ENCODE results near the gene MRRF. TPM values are rescaled to one million over a fixed set of nuclear protein-coding genes. Genes with fewer than 3 reads are reported as not detected.

MRRF gene
- total RNA-seq, 4 donors from 2014 or later, result 20.5 to 29.2 (median 28.5) TPM

GRCh38 chr9:122236681-122237080 lies 28.0 kb upstream of the MRRF start:
- no peak for DNase-seq (ENCODE audit: extremely low spot score)

GRCh38 chr9:122239722-122240121 lies 25.0 kb upstream of the MRRF start:
- H3K36me3 ChIP-seq, result peaks cover 26 to 67% (median 52%) of the 10 kb centered on the region in 4 donors
- TF ChIP-seq POLR2AphosphoS5 (IDR thresholded peaks at IDR 0.05), result no peak
- TF ChIP-seq POLR2A (IDR thresholded peaks at IDR 0.05; ENCODE audit: low read depth), result no peak
- no peak for TF ChIP-seq EP300 (IDR thresholded peaks at IDR 0.05)
- TF ChIP-seq CTCF (IDR thresholded peaks at IDR 0.05), result no peak

More at GRCh38 chr9:122236681-122237080, 28.0 kb upstream of the MRRF start:
- H3K27me3 ChIP-seq, result no peaks in the 10 kb centered on the region
- intact Hi-C loops (cut with DNase I), result no loop called here
- H3K4me3 ChIP-seq, result no peak overlapping the region
- no peaks in the 10 kb centered on the region for H3K4me1 ChIP-seq
- H3K27ac ChIP-seq (replicated peaks in 1 of 4), result no peak overlapping the region
- H3K9me3 ChIP-seq, result no peaks in the 10 kb centered on the region
- TF ChIP-seq POLR2AphosphoS5 (IDR thresholded peaks at IDR 0.05) (no peak), EP300 (IDR thresholded peaks at IDR 0.05) (no peak), CTCF (IDR thresholded peaks at IDR 0.05) (no peak), POLR2A (IDR thresholded peaks at IDR 0.05; ENCODE audit: low read depth) (no peak)
- peaks cover 6 to 36% (median 22%) of the 10 kb centered on the region in 4 donors for H3K36me3 ChIP-seq
- WGBS, result 88% methylated on average over 10 of the region's 10 CpGs

GRCh38 chr9:122244349-122244748 lies 20.3 kb upstream of the MRRF start:
- Histone ChIP-seq H3K4me1 (peaks cover 0 to 3% (median 0%) of the 10 kb centered on the region in 4 donors), H3K9me3 (no peaks in the 10 kb centered on the region), H3K27me3 (no peaks in the 10 kb centered on the region), H3K36me3 (peaks cover 54 to 100% (median 90%) of the 10 kb centered on the region in 4 donors), H3K27ac (replicated peaks in 1 of 4) (no peak overlapping the region), H3K4me3 (no peak overlapping the region)
- no peak for DNase-seq (ENCODE audit: extremely low spot score)
- WGBS, result 93% methylated on average over 3 of the region's 3 CpGs
- TF ChIP-seq EP300 (IDR thresholded peaks at IDR 0.05) (no peak), CTCF (IDR thresholded peaks at IDR 0.05) (no peak), POLR2AphosphoS5 (IDR thresholded peaks at IDR 0.05) (no peak), POLR2A (IDR thresholded peaks at IDR 0.05; ENCODE audit: low read depth) (no peak)
- intact Hi-C loops (cut with DNase I), result no loop called here

More at GRCh38 chr9:122239722-122240121, 25.0 kb upstream of the MRRF start:
- 49% methylated on average over 5 of the region's 5 CpGs for WGBS
- no peaks in the 10 kb centered on the region for H3K9me3 ChIP-seq
- intact Hi-C loops (cut with DNase I), result no loop called here
- no peak overlapping the region for H3K4me3 ChIP-seq
- H3K4me1 ChIP-seq, result no peaks in the 10 kb centered on the region
- H3K27me3 ChIP-seq, result no peaks in the 10 kb centered on the region
- peak; percentile 31 for DNase-seq (ENCODE audit: extremely low spot score)
- no peak overlapping the region for H3K27ac ChIP-seq (replicated peaks in 1 of 4)

GRCh38 chr9:122246666-122247065 lies 18.0 kb upstream of the MRRF start:
- no peak overlapping the region for H3K4me3 ChIP-seq
- intact Hi-C loops (cut with DNase I), result no loop called here
- DNase-seq (ENCODE audit: extremely low spot score), result no peak
- H3K4me1 ChIP-seq, result peaks cover 0 to 5% (median 0%) of the 10 kb centered on the region in 4 donors
- H3K27ac ChIP-seq (replicated peaks in 1 of 4), result no peak overlapping the region
- TF ChIP-seq CTCF (IDR thresholded peaks at IDR 0.05) (no peak), POLR2A (IDR thresholded peaks at IDR 0.05; ENCODE audit: low read depth) (no peak), POLR2AphosphoS5 (IDR thresholded peaks at IDR 0.05) (no peak), EP300 (IDR thresholded peaks at IDR 0.05) (no peak)
- H3K27me3 ChIP-seq, result no peaks in the 10 kb centered on the region
- WGBS, result 66% methylated on average over 3 of the region's 3 CpGs
- H3K36me3 ChIP-seq, result peaks cover 58 to 100% (median 91%) of the 10 kb centered on the region in 4 donors
- H3K9me3 ChIP-seq, result no peaks in the 10 kb centered on the region

- peaks cover 49 to 98% (median 83%) of the 10 kb centered on the region in 4 donors for H3K36me3 ChIP-seq
- DNase-seq (ENCODE audit: extremely low spot score), result no peak
- intact Hi-C loops (cut with DNase I), result no loop called here
- no peaks in the 10 kb centered on the region for H3K9me3 ChIP-seq
- peaks cover 3 to 18% (median 7%) of the 10 kb centered on the region in 4 donors for H3K4me1 ChIP-seq
- no peak overlapping the region for H3K4me3 ChIP-seq
- TF ChIP-seq POLR2A (IDR thresholded peaks at IDR 0.05; ENCODE audit: low read depth) (no peak), POLR2AphosphoS5 (IDR thresholded peaks at IDR 0.05) (peak; percentile 14 to 32)
- no peak overlapping the region for H3K27ac ChIP-seq (replicated peaks in 1 of 4)
- H3K27me3 ChIP-seq, result no peaks in the 10 kb centered on the region
- WGBS, result 87% methylated on average over 5 of the region's 5 CpGs
Measured at GRCh38 chr9:122248448-122248865, 16.2 kb upstream of the MRRF start.
